CD4-positive, alpha-beta T cell treated with Interleukin-4 for 1 hour (primary cell): ENCODE results near the gene EDA.

ENCODE experiments used
- DNase-seq, 2 donors: peaks; one replicate each; pipeline ENCODE4 v3.0.0-alpha.2; 2020 to 2022

EDA gene

GRCh38 chrX:70030301-70030767 is 414.4 kb downstream of the EDA start:
- DNase-seq, result peak; percentile 28 to 52

- DNase-seq, result no peak
Observed at GRCh38 chrX:70032792-70033191, 416.9 kb downstream of the EDA start.

GRCh38 chrX:70033348-70034051 is 417.6 kb downstream of the EDA start:
- peak in 1 of 2 donors; percentile 5 for DNase-seq

- no peak for DNase-seq
Observed at GRCh38 chrX:70034646-70035045, 418.7 kb downstream of the EDA start.

- DNase-seq, result no peak
Observed at GRCh38 chrX:70038515-70038914, 422.6 kb downstream of the EDA start.

- no peak for DNase-seq
Observed at GRCh38 chrX:70038951-70039350, 423.0 kb downstream of the EDA start.

- DNase-seq, result no peak
Observed at GRCh38 chrX:70039758-70040157, 423.8 kb downstream of the EDA start.

GRCh38 chrX:70041993-70042392 is 426.1 kb downstream of the EDA start:
- DNase-seq, result no peak

GRCh38 chrX:70042399-70043371 is 426.8 kb downstream of the EDA start:
- no peak for DNase-seq

GRCh38 chrX:70043685-70044084 is 427.8 kb downstream of the EDA start:
- no peak for DNase-seq

- DNase-seq, result no peak
Observed at GRCh38 chrX:70044541-70045245, 428.8 kb downstream of the EDA start.

- DNase-seq, result no peak
Observed at GRCh38 chrX:70046978-70047377, 431.1 kb downstream of the EDA start.

- DNase-seq, result no peak
Observed at GRCh38 chrX:70049406-70049805, 433.5 kb downstream of the EDA start.

GRCh38 chrX:70049925-70050324 is 434.0 kb downstream of the EDA start, which contains the start of gene AWAT2:
Gene AWAT2 (minus strand): TSS chrX:70049938. CDS start chrX:70049932, 6 bp downstream.
- DNase-seq, result no peak

GRCh38 chrX:70052895-70053615 is 437.1 kb downstream of the EDA start:
- DNase-seq, result no peak

- DNase-seq, result no peak
Observed at GRCh38 chrX:70054391-70054790, 438.5 kb downstream of the EDA start.

- DNase-seq, result no peak
Observed at GRCh38 chrX:70062076-70062475, 446.2 kb downstream of the EDA start, which contains the start of gene OTUD6A. Gene OTUD6A (plus strand): TSS chrX:70062457. CDS start chrX:70062525, 68 bp downstream.

GRCh38 chrX:70062961-70063550 is 447.1 kb downstream of the EDA start:
- DNase-seq, result no peak

GRCh38 chrX:70066646-70067045 is 450.7 kb downstream of the EDA start:
- DNase-seq, result no peak

GRCh38 chrX:70079297-70079696 is 463.4 kb downstream of the EDA start:
- DNase-seq, result no peak

- DNase-seq, result no peak
Observed at GRCh38 chrX:70079870-70080269, 464.0 kb downstream of the EDA start.

- DNase-seq, result no peak
Observed at GRCh38 chrX:70082723-70083122, 466.8 kb downstream of the EDA start.
